HG02642 (cell line): ENCODE results near the gene PPARD.
A peak's percentile ranks its signal among the peaks of the same experiment; 100 is the strongest.
"Not testable (repeated sequence)": the region's sequence is repeated elsewhere in the genome, so short reads cannot be mapped to it uniquely, and the experiment has no call there.

Experiments used
- ATAC-seq: cut with Tn5 transposase; IDR thresholded peaks from one replicate; pipeline ENCODE4 v1.9.1; 2021; ENCODE audit warnings: mild to moderate bottlenecking; ENCODE audit not compliant: unreplicated experiment, poor library complexity

PPARD gene

GRCh38 chr6:35342258-35343091 is at the start of gene PPARD:
PPARD (plus strand) TSS chr6:35342558; CDS start chr6:35411088, 68,530 bp downstream.
- peak; percentile 97 for ATAC-seq

- no peak for ATAC-seq
Measured at GRCh38 chr6:35293681-35294080, 48.7 kb upstream of the PPARD start.

DNA sequence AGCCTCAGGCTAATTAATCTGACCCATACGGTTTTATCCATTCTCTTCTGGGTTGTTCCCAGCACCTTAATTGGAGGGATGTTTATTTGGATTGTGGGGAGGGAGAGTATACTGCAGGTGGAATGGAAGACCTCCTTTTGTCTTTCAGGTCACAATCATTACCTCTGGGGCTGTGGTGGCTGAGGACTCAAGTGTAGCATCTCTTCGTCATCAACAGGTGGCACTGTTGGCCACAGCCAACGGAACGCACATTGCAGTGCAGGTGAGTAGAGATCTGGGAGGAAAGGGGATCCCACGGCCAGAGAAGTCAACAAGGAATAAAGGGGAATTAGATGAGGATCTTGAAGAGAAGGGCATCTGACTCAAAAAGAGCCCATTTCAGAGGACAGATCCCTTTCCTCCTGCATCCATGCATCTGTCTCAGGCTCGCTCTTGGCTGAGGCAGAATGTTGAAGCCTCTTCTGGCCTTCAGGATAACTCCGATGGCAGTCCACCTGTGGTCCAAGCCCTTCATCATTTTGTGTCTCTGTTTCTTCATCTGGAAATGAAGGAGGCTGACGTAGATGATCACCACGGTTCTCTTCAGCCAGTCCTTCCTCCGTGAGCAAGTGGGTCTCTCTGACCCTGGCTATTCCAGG is 47.9 kb upstream of the PPARD start:
- peak; percentile 29 for ATAC-seq

GRCh38 chr6:35295036-35295435 is 47.3 kb upstream of the PPARD start:
- ATAC-seq: no peak

DNA sequence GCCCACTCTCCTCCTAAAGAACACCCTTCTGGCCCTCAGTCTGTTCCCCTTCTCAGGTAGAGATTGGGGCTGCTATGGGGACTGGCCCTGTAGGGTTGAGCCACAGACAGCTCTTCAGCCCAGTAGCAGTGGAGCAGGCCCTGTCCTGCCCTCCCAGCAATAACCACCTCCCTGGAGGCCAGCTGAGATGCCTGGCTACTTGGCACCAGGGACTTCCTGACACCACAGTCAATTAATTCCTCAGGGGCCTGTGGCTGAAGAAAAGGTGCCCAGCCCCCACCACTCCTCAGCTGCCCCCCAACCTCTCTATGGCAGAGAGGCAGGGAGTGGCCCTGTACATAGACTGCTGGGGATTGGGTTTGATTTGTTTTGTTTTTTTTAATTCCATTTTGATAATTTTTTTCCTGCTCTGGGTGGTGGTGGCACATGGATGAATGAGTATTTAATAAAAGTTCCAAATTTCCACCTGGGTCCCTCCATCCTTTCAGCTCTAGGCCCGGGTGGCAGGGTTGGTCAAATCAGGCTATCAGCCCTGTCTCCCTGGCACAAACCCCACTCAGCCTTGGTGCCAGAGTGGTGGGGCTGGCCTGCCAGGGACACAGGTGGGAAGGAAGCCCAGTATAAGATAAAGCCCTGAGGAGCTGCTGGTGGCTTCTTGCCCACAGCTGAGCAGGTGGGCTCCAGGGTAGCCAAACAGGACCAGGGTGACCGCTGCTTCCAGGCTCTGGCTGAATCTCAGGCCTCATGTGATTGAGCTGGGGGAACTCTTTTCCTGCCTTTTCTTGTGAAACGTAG is 46.6 kb upstream of the PPARD start:
- no peak for ATAC-seq

- no peak for ATAC-seq
Measured at GRCh38 chr6:35296931-35297600, 45.3 kb upstream of the PPARD start.

DNA sequence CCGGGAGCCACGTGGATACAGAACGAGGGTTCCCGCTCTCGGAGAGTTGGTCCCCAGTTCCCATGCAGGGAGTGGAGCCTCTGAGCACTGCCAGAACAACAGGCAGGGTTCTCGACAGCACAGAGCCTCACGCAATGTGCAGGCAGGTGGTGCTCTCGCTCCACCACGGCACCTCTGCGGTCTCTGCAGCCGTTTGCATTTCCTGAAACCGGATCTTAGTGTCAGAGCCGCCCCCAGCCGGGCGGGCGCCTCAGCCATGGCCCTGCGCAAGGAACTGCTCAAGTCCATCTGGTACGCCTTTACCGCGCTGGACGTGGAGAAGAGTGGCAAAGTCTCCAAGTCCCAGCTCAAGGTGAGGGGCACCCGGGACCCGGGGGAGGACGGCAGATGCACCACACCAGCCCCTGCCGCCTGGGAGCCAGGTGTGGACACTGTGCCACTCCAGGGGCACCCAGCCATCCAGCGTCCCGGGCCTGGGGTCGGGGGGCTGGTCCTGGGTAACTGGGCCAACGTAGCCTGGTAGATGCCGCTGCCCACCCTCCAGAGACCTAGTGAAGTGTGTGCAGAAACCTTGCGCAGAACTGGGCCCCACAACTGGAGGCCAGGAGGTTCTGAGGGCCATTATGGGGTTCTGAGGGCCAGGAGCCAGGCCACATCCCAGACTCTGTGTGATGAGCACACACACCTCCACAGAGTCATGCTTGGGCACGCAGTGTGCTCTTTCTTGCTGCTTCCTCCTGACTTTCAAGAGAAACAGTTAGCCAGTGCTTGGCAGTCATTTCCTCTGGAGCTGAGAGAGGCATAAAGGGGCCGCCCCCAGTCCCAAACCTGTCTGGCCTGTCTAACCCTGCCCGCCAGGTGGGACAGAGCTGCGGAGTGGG is 44.5 kb upstream of the PPARD start, which contains the start of gene DEF6:
TSS of gene DEF6 (plus strand) at position 218 of the 881 bp plus-strand sequence. CDS start at position 257, 39 bp downstream.
- ATAC-seq: peak; percentile 73

DNA sequence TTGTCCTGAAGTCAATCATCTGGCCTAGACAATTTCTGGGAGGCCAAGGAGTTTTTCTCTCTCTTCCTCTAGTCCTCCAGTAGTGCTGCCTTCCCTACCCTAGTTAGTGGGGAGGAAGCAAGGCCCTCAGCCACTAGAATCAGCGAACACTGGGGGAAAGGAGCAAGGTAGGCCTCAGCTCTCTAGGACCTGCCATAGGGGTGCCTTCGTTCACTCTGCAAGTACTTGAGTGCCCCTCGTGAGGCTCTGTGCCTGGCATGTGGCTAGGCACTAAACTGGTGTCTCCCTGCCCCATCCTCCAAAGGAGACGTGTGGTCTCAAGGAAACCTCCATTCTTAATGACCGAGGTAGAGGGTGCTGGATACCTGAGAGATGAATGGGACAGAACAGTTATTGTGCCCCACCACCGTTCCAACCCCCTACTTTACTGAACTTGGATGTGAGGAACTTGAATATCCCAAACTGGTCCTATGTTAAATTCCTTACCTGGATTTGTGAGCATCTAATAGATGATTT is 43.7 kb upstream of the PPARD start:
- ATAC-seq: no peak

DNA sequence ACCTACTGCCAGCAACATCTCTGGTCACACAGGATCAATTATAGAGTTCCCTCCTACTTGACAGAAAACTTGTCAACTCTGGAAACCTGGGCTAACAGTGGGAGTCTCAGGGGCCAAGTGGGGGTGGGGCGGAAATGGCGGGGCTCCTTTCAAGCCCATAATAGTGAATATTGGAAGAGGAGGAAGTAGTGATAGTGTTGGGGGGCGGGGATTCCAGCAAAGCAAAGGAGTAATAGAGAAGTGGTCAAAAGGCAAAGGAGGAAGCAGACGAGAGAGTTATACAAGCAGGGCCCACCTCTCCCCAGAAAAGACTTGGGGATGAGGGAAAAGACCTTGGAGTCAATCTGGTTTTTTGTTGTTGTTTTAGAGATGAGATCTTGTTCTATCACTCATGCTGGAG is 42.7 kb upstream of the PPARD start:
- ATAC-seq: no peak

DNA sequence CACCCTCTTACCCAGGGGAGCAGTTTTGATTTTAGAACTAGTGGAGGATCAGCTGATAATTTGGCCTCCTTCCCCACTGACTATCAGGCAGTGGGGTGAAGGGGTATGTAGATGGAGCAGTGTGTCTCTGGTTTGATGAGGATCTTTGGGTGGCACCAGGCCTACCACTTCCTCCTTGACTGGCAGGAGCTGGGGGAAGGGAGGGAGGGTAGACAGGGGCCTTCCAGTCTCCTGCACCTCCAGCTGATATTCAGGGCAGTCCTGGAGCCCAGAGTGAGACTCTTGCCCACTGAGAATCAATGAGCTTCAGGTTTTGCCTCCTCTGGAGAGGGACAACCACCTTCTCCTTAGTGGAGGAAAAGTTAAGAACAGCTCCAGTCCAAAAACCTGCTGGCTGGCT is 41.5 kb upstream of the PPARD start:
- no peak for ATAC-seq

DNA sequence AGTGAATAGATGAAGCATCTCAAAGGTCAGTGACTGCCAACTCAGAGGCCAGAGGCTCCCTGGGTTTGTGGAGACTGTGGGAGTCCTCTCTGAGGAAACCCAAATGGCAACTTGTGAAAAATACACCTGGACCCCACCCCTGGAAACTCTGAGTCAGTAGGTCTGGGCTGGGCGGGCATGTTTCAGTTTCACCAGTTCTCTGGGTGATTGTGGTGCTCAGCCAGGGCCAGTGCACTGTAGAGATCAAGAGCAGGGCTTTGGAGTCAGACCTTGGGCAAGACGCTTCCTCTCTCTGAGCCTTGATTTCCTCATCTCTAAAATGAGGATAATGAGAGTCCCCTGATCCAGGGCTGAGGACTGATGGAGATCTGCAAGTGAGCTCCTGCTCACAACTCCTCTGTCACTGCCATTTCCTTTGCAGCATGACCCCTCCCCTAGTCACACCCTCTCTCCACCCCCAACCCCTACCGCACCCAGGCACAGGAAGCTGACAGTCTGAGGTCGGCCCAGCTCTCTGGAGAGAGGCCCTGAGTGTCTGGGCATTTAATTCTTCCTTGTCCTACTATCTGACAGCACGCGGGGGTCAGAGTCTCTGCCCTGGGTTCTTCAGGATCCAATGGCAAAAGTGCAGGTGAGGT is 39.6 kb upstream of the PPARD start:
- peak; percentile 80 for ATAC-seq

- no peak for ATAC-seq
Measured at GRCh38 chr6:35304299-35304698, 38.1 kb upstream of the PPARD start.

DNA sequence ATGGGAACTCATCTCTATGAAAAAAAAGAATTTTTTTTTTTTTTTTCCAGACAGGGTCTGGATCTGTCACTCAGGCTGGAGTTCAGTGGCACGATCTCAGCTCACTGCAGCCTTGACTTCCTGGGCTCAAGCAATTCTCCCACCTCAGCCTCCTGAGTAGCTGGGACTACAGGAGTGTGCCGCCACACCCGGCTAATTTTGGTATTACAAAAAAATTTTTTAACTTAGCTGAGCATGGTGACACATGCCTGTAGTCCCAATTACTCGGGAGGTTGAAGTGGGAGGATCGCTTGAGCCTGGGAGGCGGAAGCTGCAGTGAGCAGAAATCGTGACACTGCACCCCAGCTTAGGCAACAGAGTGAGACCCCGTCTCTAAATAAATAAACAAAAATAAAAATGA is 37.2 kb upstream of the PPARD start:
- no peak for ATAC-seq

DNA sequence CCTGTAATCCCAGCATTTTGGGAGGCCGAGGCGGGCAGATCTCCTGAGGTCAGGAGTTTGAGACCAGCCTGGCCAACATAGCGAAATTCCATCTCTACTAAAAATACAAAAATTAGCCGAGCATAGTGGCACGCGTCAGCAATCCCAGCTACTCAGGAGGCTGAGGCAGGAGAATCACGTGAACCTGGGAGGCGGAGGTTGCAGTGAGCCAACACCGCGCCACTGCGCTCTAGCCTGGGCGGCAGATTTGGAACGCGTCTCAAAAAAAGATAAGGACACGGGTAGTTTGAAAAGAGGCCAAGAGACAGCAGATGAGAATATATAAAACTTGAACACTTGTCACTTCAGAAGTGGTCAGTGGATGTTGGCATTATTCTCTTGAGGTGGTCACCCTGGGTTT is 35.2 kb upstream of the PPARD start:
- ATAC-seq: not testable (repeated sequence)

GRCh38 chr6:35308543-35308942 is 33.8 kb upstream of the PPARD start:
- not testable (repeated sequence) for ATAC-seq

- ATAC-seq: no peak
Measured at GRCh38 chr6:35309611-35310264, 32.6 kb upstream of the PPARD start.

GRCh38 chr6:35310265-35310831 is 32.0 kb upstream of the PPARD start:
- no peak for ATAC-seq
